ENCODE measurements around the gene ATG7.
"Not testable (repeated sequence)": the region's sequence is repeated elsewhere in the genome, so short reads cannot be mapped to it uniquely, and the experiment has no call there.

Gene ATG7

DNA sequence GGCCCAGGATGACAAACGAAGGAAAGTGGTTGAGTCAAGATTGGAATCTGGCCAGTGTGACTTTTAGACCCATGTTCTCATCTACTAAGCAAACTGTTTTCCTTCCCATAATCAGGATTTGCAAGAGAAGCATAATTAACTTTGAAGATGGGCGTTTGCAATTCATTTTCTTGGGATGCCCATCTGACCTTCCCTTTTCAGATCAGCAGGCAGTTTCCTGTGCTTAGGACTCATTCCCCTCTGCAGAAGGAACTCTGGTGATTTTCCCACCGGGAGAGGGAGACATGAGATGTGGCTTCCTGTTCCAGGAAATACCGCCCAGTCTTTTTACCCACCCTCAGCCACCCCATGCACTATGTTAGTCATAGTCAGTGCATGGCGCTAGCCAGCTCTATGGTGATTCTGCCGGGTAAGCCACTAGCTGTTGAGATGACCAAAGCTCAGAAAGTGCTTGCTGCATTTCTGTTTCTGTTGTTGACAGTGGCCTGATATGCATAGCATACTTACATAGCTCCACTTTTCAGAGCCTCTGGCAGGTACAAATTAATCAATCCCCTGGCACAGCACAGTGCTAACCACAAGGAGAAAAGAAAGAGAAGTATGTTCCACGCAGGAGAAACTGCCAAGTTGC lies 242.1 kb downstream of the ATG7 start:
- no peak for DNase-seq

DNA sequence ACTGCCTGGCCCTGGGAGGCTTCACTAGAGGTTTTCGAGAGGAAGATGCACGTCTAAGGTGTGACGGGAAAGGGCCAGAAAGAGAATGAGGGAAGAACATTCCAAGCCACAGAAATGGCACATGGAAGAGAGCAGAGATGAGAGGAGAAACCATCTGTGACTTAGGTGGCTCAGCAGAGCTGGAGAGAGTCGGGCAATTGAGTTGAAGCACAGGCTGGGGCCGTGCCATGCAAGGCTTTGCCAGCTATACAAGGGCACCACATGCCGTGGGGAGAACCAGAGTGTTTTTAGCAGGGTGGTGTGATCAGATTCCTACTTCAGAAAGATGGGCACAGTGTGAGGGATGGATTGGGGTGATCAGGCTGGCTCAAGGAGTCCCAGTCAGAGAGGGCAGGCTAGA lies 245.4 kb downstream of the ATG7 start:
- no peak for DNase-seq

DNA sequence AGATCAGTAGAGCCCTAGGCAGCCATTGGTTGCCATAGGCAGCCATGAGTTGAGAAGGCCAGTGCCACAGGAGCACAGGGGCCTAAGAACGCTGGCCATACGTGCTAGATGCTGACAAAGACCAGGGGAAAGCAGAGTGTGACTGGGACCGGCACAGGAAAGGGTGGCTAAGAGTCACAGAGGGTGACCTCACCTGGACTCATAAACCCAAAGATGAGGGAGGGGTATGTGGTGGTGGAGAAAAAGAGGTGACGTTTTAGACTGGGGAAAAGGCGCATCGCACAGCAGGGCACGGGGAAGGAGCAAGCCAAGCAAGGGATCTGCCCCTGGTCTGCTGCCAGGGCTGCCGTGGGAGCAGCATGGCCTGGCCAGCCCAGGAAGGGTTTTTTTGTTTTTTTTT lies 249.0 kb downstream of the ATG7 start:
- DNase-seq, result no peak

DNA sequence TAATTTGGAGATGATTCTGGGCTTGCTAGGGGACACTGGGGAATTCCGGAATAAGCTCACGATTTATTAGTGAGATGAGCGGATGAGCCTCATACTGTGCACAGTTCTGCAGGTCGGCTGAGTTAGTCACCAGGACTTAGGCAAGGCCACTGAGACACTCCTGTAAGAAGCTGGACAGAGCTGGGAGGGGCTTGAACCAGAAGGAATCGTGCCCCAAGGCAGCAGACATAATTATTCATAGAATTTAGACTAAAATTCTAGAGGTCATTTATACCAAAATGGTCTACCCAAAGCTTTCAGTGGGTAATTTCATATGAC lies 250.2 kb downstream of the ATG7 start:
- DNase-seq, result no peak

DNA sequence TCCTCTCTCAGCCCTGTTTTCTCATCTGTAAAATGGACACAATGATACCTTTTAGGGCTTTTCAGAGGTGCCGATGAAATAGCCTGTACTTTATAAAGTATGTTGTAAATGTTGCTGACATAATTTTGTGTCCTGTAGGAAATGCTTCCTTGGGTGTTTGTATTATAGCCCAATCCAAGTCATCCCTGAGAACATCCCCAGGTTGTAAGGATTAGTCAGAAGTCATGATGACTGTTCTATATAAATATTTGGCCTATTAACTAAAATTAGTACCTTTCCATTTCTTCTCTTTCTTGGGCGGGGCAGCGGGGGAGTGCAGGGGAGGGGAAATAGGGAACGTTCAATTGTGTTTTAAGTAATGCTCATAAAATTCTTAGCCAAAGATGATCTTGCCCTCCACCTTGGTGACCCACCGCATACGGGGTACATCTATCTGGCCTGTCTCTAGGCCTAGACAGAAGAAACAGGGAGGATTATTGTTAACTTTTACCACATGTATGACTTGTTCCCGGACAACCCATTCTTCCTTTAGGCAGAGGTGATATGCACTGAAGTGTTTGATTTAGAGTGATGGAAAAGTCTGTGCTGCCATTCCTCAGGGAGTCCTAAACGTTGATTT lies 250.9 kb downstream of the ATG7 start:
- no peak for DNase-seq

DNA sequence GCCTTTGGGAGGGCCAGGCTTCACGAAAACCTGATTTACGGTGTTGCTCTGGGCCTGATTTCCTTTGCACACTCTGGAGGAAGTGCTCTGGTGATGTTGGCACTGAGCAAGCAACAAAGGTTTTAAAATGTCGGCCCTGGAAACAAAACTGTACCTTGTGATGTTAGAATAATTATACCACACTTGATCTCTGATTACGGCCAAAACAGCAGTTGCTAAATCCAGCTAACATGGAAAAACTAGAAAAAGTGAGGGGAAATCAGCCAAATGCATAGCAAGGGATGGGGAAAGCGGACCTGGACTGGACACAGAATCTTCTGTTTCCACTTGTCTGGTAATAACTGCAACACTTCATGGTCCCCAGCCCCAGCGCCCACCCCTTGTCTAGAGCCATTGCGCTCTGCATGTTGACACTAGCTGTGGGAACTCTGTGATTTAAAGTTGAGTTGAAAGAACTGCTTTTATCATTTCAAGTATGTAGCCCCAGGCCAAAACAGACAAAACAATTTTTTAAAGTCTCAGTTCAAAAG lies 251.4 kb downstream of the ATG7 start:
- DNase-seq, result no peak

DNA sequence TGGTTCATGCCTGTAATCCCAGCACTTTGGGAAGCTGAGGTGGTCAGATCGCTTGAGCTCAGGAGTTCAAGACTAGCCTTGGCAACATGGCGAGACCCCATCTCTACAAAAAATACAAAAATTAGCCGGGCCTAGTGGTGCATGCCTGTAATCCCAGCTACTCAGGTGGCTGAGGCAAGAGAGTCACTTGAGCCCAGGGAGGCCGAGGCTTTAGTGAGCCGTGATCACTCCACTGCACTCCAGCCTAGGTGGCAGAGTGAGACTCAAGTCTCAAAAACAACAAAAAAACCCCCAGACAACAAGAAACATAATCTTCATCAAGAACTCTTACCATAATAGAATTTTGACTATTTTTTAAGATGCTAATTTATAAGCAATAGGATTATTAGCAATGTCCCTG lies 253.9 kb downstream of the ATG7 start:
- not testable (repeated sequence) for DNase-seq

DNA sequence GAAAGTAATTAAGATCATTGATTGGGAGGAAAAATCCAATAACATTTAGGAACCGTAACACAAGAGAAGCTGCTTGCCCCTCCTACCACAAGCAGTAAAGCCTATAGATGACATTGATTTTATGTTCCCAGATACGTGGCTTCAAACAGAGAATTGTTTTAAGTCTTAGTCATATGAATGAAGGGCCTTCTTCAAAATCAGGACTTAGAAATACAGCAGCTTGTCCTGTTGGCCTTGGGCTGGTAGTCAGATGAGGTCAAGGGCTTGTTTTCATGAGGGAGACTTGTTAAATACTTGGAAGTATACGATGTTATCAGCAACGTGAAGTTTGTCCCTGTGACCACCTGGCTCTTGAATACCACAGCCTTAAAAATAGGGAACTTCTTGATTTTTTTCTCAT lies 257.1 kb downstream of the ATG7 start:
- DNase-seq, result no peak

DNA sequence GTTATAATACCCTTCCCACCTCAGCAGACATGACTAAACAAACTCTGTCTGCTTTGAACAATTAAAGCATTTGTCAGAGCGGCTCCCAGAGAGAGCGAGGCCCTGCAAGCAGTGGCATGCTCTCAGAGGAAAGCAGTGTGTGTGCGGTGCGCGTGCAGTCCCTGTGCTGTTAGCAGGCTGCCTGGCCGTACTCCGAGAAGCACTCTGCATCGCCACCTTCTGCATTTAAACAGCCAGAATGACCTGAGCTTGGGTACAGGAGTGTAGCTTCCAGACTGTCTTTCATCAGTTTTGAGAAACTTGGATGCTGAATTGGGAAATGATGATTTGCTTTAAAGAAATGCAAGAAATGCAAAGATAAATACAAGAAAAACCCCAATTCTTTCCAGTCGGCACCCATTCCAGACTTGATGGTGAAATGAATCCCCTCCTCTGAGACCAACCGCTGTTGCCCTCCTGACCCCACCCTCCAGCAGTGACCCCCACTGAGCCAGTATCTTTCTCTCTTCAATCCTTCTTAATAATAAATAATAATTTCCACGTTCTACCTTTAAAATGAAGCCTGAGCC lies 258.0 kb downstream of the ATG7 start:
- DNase-seq, result no peak

DNA sequence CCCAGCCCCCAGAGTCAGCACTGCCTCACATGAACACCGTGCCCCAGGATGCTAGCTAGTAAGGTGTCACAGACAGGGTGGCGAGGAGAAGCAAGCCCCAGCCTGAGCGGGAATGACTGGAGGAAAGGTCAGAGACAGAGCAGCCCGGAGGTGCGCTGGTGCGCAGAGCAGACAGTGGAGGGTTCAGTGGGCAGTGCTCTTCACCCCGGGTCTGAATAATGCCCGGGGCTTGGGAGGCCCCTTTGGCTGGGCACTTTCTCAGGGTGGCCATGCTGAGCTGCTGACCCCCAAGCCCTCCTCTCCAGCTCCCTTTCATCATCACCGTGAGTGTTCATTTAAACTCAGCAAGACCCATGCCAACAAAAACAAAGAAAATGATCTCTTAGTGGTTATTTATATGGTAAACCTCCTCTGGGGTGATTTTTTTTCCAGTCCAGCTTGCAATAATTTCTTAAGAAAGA lies 260.8 kb downstream of the ATG7 start:
- DNase-seq, result no peak

DNA sequence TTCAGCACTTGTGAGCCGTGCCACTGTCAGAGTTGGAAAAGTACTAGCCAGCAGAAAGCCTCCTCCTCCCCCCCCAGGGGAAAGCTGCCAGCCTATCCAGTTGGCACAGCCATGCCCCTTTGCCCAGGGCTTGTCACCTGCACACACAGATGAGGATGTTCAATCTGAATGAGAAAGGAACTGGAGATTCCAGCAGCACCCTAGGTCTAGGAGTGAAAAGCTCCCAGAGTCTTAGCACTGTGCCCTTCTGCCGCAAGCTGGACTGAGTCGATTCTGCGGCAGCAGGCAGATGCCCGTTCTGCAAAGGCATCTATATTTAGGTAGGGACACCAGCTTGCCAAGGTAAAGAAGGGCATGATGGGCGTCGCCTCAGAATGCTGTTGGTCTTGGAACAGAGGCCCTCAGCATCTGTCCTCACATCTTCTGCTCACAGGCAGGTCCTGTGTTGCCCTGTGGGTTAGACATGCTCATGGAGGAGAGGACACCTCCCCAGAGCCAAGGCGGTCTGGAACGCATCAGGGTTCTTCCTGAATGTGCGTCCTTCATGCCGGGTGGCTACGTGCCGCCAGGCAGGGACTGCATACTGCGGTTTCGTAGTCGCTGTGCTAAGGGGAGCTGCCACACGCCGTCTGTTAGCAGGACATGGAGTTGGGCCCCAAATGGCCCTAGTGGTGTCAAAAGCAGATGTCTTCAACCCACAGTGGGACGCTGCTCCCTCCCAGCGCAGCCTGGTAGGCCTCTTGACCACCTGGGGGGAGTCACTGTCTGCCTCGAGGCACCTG lies 262.0 kb downstream of the ATG7 start:
- DNase-seq, result no peak

DNA sequence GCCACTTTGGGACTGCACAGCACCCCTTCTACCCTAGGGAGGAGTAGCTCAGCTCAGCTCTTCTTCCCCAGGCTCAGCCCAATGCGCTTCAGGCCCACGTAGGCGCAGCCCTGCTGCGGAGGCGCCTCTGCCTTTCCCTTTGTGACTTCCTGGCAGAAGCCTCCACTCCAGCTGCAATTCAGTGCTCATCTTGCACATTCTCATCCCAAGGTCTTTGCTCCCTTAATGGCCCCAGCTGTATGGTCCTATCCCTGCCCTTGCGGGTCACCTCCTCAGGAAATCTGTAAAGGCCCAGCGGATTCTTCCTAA lies 262.6 kb downstream of the ATG7 start:
- no peak for DNase-seq

DNA sequence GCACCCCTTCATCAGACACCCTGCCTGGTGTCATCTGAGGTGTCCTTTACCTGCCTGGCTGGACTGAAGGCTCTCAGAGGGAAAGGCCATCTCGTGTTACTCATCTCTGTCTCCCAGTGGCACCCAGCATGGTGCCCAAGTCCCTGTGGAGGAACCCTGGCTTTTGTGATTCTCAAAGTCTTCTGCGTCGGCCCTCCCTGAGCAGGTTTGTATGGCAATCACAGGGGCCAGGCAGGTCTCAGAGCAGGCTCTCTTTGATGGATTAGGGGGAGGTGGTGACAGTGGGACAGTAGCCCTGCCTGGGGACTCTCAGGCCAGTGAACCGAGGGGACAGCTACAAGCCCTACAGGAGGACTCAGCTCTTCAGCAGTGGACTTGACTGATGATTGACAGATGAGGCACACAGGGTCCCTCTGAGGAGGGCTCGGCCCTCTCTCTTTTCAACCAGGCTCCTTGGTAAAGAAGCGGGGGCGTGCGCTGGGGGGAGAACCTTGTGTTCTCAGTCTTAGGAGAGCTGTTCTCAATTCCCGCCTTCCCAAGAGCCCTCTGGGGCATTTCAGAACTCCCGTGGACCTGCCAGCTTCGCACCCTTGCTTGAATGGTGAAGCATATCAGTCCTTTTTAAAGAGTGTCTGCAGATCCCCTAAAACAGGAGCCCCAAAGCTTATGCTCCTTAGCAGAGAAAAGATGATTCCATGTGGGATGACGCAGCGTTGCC lies 263.2 kb downstream of the ATG7 start:
- no peak for DNase-seq

DNA sequence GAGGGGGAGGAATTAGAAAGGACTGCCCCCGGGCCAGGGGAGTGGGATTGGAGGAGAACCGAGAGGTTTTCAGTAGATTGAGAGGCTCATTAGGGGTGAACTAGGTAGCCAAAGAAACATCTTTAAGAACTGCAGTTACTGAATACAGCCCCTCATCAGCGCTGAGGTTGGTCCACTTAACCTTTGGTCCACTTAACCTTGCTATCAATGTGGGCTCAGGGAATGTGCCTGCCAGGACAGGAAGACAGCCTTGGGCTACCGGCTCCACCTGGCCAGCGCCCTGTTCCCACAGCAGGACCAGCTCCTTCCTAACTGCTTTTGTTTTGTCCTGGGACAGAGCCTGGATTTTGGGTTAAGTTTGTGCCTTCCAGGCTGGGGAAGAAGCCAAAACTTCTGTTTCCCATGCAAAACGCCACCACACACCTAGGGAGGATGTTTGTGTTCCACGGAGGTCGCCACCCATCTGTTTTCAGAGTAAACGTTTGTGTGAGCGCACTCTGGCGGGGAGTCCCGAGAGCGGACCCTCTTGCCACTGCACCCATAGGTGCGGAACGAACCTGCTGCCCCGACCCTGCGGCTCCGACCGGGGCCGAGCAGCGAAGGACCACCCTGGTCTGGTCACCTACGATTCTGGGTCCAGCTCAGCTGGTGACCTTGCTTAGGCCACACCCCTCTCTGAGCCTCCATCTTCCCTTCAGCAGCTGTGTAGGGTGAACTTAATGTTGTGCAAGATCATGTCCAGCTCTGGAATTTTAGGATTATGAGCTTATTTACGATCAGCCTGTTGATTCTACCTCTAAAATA lies 264.1 kb downstream of the ATG7 start:
- no peak for DNase-seq

DNA sequence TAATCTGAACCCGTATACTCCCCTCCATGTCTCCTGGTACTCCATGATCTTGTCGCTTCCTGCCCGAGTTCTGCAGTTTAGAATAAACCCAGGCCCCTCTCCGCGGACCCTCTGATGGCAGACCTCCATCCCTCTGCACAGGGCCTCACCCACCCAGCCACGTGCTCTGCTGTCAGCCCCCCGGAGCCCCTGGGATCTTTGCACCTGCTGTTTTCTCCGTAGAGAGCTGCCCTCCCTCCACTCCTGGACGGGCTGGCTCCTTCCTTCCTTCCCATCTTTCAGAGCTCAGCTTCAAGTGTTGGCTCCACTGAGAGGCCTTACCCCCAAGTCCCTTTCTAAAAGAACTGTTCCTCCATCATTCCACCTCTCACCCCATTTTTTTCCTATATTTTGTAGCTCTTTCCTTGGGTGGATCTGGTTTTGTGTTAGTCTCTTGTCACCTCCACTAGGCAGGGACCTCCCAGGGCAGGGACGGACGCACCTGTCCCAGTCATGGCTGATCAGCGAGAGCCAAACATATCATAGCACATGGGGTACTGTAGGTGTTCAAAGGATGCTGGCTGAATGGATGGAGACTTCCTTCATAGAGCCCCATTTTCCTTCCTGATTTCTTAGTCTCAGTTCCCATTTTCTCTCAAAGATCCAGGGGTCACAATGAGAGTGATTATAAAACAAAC lies 264.9 kb downstream of the ATG7 start:
- DNase-seq, result no peak

DNA sequence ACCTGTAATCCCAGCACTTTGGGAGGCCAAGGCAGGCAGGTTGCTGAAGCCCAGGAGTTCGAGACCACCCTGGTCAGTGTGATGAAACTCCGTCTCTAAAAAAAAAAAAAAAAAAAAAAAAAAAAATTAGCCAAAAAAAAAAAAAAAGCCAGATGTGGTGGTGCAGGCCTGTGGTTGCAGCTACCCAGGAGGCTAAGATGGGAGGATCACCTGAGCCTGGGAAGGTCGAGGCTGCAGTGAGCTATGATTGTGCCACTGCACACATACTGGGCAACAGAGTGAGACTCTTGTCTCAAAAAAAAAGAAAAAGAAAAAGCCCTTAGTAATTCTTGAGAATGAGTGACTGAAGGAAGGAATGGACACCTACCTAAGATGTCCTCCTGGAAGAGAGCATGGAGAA lies 266.4 kb downstream of the ATG7 start:
- DNase-seq, result no peak

DNA sequence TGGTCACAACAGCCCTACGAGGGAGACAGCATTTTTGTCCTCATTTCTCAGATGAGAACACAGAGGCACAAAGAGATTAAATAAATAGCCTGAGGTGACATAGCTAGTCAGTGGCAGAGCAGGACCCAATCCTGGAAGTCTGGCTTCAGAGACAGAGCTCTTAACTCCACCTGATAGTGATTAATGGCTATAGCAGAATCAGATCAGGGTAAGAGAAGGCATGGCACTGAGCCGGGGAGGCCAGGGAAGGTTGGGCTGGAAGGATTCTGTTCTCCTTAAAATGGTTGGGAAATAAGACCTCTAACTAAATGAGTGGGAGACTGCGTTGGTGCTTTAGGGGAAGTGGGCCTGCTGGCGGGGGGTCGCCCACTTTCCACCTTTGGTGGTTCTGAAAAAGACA lies 267.0 kb downstream of the ATG7 start:
- DNase-seq, result no peak

DNA sequence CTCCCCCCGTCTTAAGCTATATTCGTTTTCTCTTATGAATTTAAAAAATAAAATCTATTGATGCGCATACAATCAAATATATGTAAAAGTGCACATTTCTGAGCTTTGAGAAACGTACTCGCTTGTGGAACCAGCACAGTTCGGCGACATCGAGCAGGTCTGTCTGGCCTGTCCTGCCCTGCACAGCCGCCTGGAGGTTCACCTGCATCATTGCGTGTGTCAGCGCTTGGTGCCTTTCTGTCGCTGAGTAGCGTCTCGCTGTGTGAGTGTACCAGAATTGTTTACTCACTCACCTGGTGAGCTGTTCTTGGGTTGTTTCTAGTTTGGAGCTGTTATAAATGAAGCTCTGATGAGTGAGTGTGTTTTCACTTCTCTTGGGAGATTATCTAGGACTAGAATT lies 267.5 kb downstream of the ATG7 start:
- DNase-seq, result no peak

DNA sequence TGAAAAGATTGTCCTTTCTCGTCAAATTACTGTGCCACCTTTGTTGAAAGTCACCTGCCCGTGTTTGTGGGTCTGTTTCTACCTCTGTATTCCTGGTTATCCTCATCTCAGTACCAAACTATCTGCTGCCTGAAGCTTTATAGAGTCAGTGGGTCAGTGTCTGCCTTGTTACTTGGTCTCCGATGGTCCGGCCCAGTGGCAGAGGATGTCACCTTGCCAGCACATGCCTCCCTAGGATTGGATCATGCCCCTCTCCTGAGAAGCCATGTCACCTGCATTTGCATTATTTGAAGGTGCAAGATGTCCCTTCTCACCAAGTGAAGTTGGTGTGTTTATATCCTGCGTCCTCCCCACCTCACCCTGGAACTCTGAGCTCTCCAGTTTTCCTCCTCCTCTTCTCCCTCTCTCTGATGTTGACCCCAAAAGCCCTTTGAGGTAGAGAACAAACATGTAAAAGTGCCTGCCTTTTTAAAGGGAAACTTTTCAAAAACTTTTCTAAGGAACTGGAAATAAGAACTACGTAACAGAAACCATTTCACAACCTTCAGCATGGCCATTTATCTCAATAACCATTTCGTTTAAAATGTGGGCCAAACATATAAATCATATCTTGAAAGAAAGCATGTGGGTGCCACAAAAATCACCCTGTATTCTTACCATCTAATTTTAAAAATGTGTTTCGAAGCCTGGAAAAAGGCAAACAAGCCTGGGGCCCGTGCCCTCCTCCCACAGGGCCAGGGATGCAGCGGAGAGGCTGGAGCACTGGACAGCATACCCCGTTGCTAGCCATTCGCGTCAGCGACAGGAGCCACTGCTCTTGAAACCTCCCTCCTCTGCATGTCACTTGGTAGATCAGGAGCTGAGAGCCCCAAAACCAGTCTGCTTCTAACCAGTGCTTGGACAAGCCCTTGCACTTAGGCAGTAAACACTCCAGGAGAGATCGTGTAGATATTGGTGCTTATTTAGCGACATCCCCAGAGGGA lies 269.4 kb downstream of the ATG7 start:
- no peak for DNase-seq

DNA sequence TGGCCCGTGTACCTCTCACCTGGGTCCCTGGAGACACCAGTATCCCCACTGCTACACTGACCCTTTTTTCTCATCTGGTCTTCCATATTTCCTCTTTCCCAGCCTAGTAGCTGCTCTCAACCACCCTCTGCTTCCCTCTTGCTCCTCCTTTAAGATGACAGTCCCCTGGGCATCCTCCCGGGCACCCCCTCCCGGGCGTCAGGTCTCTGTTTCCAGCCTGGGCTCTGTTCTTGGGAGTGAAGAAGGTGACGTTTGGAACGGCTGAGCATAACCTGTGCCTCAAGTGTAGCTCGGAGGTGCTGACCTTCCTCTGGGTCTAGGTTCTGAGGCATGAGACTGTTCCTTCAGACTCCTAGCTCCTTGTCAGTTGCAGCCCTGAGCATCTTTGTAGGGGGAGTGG lies 270.4 kb downstream of the ATG7 start:
- no peak for DNase-seq

All from activated naive CD4-positive, alpha-beta T cell (primary cell).